Esophagus squamous epithelium (tissue), 4 donors: ENCODE data around the gene TCEAL1.

ENCODE experiments used
- CTCF ChIP-seq, 6 experiments: fragments of 450-650 bp in 4 of 6; fragments of 200-600 bp in 2 of 6; sonication (generic) in 2 of 6; IDR thresholded peaks; one replicate each; pipeline ENCODE4 v1.5.1; 2016 to 2019; ENCODE audit warnings: antibody characterized with exemption in 6 of 6, mild to moderate bottlenecking in 4 of 6, moderate library complexity in 4 of 6
- POLR2A ChIP-seq, 4 donors: fragments of 450-650 bp; IDR thresholded peaks; one replicate each; pipeline ENCODE4 v1.6.1; 2017; ENCODE audit warnings: antibody characterized with exemption in 4 of 4, mild to moderate bottlenecking in 4 of 4, moderate library complexity in 3 of 4

GRCh38 chrX:103628386-103629317 is at the start of gene TCEAL1:
- no peak for TF ChIP-seq CTCF (IDR thresholded peaks at IDR 0.05)
- peak in 1 of 4 donors; percentile 38 for TF ChIP-seq POLR2A (IDR thresholded peaks at IDR 0.05)
